Panc1 (cell line): ENCODE results near the gene ZFP90. TPM values are rescaled to one million over a fixed set of nuclear protein-coding genes. Genes with fewer than 3 reads are reported as not detected.

ENCODE experiments used
- ATAC-seq: fragments of 200-7000 bp; cut with Tn5 transposase; 2 replicates; pipeline ENCODE4 v1.9.1; 2020; ENCODE audit warnings: mild to moderate bottlenecking, moderate library complexity
- BruUV-seq: library from RNA; stranded (reverse); fragments of 400-500 nt; replicated peaks from 2 replicates; lab custom pipeline; 2021; lab: Mats Ljungman, UMichigan
- CTCF ChIA-PET: fragments of 300-600 bp; sonication (Branson Sonifier 250); formaldehyde crosslinking; loops from one replicate; lab custom pipeline; 2022; ENCODE audit warnings: antibody characterized with exemption; lab: Charles Lee
- POLR2A ChIA-PET: fragments of 300-600 bp; sonication (Branson Sonifier 250); formaldehyde crosslinking; loops from one replicate; lab custom pipeline; 2022; ENCODE audit warnings: antibody characterized with exemption; lab: Charles Lee
- DNase-seq: peaks from one replicate; pipeline ENCODE4 v3.0.0-alpha.2; 2010; ENCODE audit warnings: low read depth, low spot score
- H3K27ac ChIP-seq: 2 replicates; pipeline ENCODE4 v1.5.1; 2011; ENCODE audit warnings: mild to moderate bottlenecking, low read length, inconsistent platforms
- H3K27me3 ChIP-seq: fragments of 200-500 bp; sonication (Bioruptor generic); 2 replicates; pipeline ENCODE4 v1.6.0; 2014; ENCODE audit warnings: low read length, inconsistent platforms; ENCODE audit not compliant: control insufficient read depth, insufficient read depth
- H3K36me3 ChIP-seq: fragments of 200-500 bp; sonication (Bioruptor generic); 2 replicates; pipeline ENCODE4 v1.5.1; 2014; ENCODE audit warnings: inconsistent platforms, mild to moderate bottlenecking, low read length, moderate library complexity; ENCODE audit not compliant: control insufficient read depth, insufficient read depth
- H3K4me1 ChIP-seq: 2 replicates; pipeline ENCODE4 v1.5.1; 2011; ENCODE audit warnings: inconsistent platforms, mild to moderate bottlenecking, low read length, moderate library complexity; ENCODE audit not compliant: control insufficient read depth, insufficient read depth
- H3K4me3 ChIP-seq, 2 experiments: 2 replicates each; pipeline ENCODE4 v1.5.1; 2011 to 2012; ENCODE audit warnings: low read depth in 2 of 2, low read length in 2 of 2, mild to moderate bottlenecking in 2 of 2, inconsistent platforms in 1 of 2, moderate library complexity in 1 of 2
- H3K9me3 ChIP-seq: fragments of 200-500 bp; sonication (Bioruptor generic); 2 replicates; pipeline ENCODE4 v1.5.1; 2014; ENCODE audit warnings: low read depth, mild to moderate bottlenecking, inconsistent platforms, low read length, moderate library complexity; ENCODE audit not compliant: control insufficient read depth, insufficient read depth
- POLR2AphosphoS5 ChIP-seq: IDR thresholded peaks from 2 replicates; pipeline ENCODE4 v1.6.1; 2012; ENCODE audit warnings: mild to moderate bottlenecking, low read depth, low read length, moderate library complexity
- SIN3A ChIP-seq: IDR thresholded peaks from 2 replicates; pipeline ENCODE4 v1.6.1; 2012; ENCODE audit warnings: low read depth, mild to moderate bottlenecking, low read length, moderate library complexity, borderline replicate concordance; ENCODE audit not compliant: insufficient read depth
- TCF7L2 ChIP-seq: IDR thresholded peaks from 2 replicates; pipeline ENCODE4 v1.6.1; 2011; ENCODE audit warnings: mild to moderate bottlenecking, low read depth, low read length, inconsistent platforms
- in situ Hi-C: cut with HindIII; loops from 2 replicates; pipeline ENCODE4 v1.10.0; 2016; ENCODE audit warnings: low sequenced_read_pairs, low pct_unique_long_range_greater_than_20kb
- intact Hi-C: fragments of 100-400 bp; cut with micrococcal nuclease; formaldehyde crosslinking; loops from one replicate; pipeline ENCODE4 v1.10.0; 2022; ENCODE audit not compliant: unreplicated experiment
- total RNA-seq: library from RNA; stranded (reverse); gene quantifications from one replicate; pipeline ENCODE4 v1.2.1, GENCODE V29; 2021; ENCODE audit not compliant: unreplicated experiment
- TF ChIP-seq, protein P1 (sequence below), 2 experiments: IDR thresholded peaks; 2 replicates each; pipeline ENCODE4 v1.6.1; 2011 to 2012; ENCODE audit warnings: low read depth in 2 of 2, control low read depth in 1 of 2, low read length in 1 of 2, mild to moderate bottlenecking in 1 of 2, moderate library complexity in 1 of 2; ENCODE audit not compliant: insufficient read depth in 1 of 2
- TF ChIP-seq, protein P2 (sequence below): fragments of 450-650 bp; IDR thresholded peaks from 2 replicates; pipeline ENCODE4 v1.5.1; 2017; ENCODE audit warnings: mild to moderate bottlenecking

The ZFP90 gene
- total RNA-seq, 1 experiment from 2014 or later, result 16.8 TPM

DNA sequence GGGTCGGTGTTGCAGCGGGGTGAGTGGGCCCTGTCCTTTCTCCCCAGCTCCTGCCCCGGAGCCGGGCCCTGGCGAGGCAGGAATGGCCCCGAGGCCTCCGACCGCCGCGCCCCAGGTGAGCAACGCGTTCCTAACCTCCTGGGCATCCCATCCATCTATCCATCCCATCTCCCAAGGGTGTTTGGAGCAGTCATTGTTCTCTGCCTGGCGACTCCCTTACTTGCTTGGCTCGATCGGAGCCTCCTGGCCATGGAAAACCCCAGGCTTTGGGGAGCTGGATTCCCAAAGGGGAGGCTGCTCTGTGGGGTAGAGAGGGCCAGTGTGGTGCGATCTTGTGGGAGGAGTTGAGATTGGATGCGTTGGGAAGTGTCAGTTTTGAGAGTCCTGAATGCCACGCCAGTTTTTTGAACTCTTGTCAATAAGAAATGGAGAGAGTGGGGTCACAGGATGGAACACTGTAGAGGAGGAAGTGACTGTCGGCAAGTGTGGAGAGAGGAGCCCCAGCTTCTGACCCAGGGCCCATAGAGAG lies 684 bp downstream of the ZFP90 start:
- DNase-seq (no peak), ATAC-seq (peak; percentile 54; the same call in 1 of the 2 replicates)
- Histone ChIP-seq H3K27ac (peak overlapping the region; percentile 83), H3K27me3 (no peaks in the 10 kb centered on the region), H3K4me1 (no peaks in the 10 kb centered on the region; the same call in 1 of the 2 replicates), H3K36me3 (peaks cover 3% of the 10 kb centered on the region; the same call in 1 of the 2 replicates), H3K9me3 (peaks cover 7% of the 10 kb centered on the region; the same call in 1 of the 2 replicates), H3K4me3 (peak overlapping the region; percentile 64 to 71)
- intact Hi-C loops (no loop called here), in situ Hi-C loops (no loop called here)
- no TSS peak for BruUV-seq
- CTCF ChIA-PET, result no interaction called here
- POLR2A ChIA-PET, result no interaction called here
- TF ChIP-seq, protein P1, sequence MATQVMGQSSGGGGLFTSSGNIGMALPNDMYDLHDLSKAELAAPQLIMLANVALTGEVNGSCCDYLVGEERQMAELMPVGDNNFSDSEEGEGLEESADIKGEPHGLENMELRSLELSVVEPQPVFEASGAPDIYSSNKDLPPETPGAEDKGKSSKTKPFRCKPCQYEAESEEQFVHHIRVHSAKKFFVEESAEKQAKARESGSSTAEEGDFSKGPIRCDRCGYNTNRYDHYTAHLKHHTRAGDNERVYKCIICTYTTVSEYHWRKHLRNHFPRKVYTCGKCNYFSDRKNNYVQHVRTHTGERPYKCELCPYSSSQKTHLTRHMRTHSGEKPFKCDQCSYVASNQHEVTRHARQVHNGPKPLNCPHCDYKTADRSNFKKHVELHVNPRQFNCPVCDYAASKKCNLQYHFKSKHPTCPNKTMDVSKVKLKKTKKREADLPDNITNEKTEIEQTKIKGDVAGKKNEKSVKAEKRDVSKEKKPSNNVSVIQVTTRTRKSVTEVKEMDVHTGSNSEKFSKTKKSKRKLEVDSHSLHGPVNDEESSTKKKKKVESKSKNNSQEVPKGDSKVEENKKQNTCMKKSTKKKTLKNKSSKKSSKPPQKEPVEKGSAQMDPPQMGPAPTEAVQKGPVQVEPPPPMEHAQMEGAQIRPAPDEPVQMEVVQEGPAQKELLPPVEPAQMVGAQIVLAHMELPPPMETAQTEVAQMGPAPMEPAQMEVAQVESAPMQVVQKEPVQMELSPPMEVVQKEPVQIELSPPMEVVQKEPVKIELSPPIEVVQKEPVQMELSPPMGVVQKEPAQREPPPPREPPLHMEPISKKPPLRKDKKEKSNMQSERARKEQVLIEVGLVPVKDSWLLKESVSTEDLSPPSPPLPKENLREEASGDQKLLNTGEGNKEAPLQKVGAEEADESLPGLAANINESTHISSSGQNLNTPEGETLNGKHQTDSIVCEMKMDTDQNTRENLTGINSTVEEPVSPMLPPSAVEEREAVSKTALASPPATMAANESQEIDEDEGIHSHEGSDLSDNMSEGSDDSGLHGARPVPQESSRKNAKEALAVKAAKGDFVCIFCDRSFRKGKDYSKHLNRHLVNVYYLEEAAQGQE (IDR thresholded peaks at IDR 0.05; ENCODE audit: insufficient read depth in 1 of 2, low read depth in 2 of 2, low read length in 1 of 2), result no peak
- TF ChIP-seq SIN3A (no peak), POLR2AphosphoS5 (no peak), TCF7L2 (no peak)
- TF ChIP-seq, protein P2, sequence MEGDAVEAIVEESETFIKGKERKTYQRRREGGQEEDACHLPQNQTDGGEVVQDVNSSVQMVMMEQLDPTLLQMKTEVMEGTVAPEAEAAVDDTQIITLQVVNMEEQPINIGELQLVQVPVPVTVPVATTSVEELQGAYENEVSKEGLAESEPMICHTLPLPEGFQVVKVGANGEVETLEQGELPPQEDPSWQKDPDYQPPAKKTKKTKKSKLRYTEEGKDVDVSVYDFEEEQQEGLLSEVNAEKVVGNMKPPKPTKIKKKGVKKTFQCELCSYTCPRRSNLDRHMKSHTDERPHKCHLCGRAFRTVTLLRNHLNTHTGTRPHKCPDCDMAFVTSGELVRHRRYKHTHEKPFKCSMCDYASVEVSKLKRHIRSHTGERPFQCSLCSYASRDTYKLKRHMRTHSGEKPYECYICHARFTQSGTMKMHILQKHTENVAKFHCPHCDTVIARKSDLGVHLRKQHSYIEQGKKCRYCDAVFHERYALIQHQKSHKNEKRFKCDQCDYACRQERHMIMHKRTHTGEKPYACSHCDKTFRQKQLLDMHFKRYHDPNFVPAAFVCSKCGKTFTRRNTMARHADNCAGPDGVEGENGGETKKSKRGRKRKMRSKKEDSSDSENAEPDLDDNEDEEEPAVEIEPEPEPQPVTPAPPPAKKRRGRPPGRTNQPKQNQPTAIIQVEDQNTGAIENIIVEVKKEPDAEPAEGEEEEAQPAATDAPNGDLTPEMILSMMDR, result no peak

DNA sequence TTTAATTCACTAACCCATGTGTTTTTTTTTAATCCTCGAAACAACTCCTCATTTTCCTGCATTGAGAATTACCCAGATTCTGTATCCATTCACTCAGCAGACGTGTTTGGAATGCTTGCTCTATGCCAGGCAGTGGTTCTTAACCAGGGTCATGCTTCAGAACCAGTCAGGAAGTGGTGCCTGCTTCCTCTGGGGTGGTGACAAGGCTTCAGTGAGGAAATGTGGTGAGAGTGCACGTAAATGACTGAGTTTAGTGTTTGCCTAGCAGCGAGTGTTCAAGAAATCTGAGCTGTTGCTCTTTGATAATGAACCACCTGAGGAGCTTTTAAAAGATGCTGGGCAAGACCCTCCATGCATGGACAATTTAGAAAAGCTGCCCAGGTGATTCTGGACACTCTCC lies 9.9 kb downstream of the ZFP90 start:
- TF ChIP-seq, protein P1 (IDR thresholded peaks at IDR 0.05; ENCODE audit: insufficient read depth in 1 of 2, low read depth in 2 of 2, low read length in 1 of 2), result no peak
- TF ChIP-seq POLR2AphosphoS5 (no peak), SIN3A (no peak), TCF7L2 (no peak)
- TF ChIP-seq, protein P2, result no peak
- no peak overlapping the region for H3K27ac ChIP-seq
- intact Hi-C loops, result no loop called here
- peaks cover 11% of the 10 kb centered on the region; the same call in 1 of the 2 replicates for H3K9me3 ChIP-seq
- no peaks in the 10 kb centered on the region for H3K36me3 ChIP-seq
- ATAC-seq (no peak), DNase-seq (no peak)
- no TSS peak for BruUV-seq
- POLR2A ChIA-PET, result interaction anchor here (0.7 kb wide), 1 partner anchor 41 kb away, joined by 6 read pairs; no protein-coding TSS in a partner anchor
- CTCF ChIA-PET, result no interaction called here
- in situ Hi-C loops, result no loop called here
- no peak overlapping the region for H3K4me3 ChIP-seq
- no peaks in the 10 kb centered on the region for H3K4me1 ChIP-seq
- no peaks in the 10 kb centered on the region for H3K27me3 ChIP-seq
